ENCODE data around the gene ATP6V0C.
"Not testable (repeated sequence)": the region's sequence is repeated elsewhere in the genome, so short reads cannot be mapped to it uniquely, and the experiment has no call there.

ATP6V0C gene

DNA sequence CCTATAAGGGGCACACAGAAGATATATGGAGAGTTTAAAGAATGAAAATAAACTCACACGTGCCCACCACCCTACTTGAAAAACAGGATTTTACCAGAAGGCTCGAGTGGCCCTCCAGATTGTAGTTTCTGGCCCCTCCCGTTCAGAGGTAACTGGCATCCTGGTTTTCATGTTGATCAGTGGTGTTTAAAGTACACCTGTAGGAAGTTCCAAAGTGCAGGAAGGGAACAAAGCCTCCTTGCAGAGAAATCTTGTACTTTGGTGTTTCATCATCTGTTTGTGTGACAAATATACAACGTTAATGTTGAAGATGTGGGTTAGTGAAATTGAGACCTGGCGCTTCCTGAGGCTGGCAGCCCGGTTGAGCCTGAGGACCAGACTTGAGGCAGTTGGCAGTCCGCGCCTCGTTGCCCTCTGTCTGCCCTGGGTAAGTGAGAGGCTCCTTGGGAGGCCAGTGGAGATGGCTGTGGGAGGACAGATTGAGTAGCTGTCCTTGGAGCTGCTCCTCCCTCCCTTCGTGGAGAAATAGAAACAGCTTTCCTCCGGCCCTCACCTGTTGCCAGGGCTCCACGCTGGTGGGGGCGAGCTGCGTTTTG is 36.6 kb downstream of the ATP6V0C start:
- not testable (repeated sequence) for DNase-seq (ENCODE audit: low spot score)

DNA sequence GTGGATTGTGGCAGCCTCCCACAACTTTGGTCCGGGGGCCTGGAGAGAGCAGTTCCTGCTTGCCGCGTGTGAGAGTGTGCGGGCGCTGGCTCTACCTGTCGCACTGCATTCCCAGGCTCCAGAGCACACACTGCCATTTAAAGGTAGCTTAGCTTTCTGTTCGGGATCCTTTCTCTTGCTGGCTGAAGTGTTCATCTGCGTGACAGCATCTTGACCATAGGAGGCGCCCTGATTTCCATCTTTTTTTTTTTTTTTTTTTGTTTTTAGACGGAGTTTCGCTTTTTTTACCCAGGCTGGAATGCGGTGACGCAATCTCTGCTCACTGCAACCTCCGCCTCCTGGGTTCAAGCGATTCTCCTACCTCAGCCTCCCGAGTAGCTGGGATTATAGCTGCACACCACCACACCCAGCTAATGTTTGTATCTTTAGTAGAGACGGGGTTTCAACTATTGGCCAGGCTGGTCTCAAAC is 37.7 kb downstream of the ATP6V0C start:
- not testable (repeated sequence) for DNase-seq (ENCODE audit: low spot score)

GRCh38 chr16:2554709-2555425 is 41.1 kb downstream of the ATP6V0C start:
- DNase-seq (ENCODE audit: low spot score), result not testable (repeated sequence)

DNA sequence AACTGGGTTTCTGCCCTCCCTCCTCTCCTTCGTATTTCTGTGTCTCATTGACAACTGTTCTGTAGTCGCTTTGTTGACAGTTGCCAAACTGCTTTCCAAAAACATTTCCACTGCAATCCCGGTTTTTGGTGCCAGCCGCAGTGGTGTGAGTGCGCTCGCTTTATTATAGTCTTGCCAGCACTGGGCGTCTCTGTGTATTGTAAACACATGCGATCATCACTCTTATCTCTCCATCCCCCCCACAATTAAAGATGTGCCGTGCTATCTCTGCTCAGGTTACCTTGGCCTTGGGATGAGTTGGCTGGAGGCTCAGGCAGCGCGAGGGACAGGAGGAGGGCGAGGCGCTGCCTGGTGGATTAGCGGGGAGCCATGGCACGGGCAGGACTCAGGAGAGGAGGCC is 43.4 kb downstream of the ATP6V0C start:
- not testable (repeated sequence) for DNase-seq (ENCODE audit: low spot score)

DNA sequence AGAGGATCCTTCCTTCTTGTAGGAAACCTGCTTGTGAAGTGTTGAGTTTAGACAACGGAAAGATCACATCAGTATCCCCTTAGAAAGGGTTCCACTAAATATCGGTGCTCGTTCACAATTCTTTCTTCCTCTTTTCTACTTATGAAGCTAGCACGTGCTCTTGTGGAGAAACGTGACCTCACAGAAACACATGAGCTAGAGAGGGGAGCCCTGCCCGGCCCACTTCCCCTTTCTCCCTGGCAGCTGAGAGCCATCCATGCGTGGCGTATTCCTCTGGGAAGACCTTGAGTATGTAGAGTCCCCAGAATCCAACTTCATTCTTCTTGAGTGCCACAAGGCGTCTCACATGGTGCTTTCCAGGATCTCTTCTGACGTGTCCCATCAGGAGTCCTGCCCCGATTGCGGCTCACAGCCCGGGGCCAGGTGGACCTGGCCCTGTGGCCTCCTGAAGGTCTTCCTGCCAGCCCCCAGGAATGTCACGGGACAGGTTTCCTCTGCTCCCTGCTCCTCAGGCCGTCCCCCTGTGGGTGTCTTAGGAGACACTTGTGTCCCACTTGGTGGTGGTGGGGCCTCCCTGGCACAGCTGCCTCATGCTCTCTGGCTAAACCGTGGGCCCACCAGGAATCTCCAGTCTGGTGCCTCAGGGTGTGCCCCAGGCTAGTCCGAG is 46.5 kb downstream of the ATP6V0C start:
- not testable (repeated sequence) for DNase-seq (ENCODE audit: low spot score)

DNA sequence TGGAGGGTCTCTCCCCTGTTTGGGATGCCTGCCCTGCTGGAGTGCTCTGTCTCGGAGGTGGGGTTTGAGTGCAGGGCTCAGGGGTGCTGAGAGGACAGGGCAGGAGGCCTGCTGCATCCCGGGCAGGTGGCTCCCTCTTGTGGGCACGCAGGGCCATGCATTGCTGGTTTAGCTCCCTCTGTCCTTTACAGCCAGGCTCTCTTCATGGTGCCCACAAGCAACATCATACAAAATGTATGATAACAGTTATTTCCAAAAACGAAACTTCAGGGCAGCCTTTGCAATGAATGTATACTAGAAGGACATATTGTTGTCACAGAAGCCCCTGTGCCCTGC is 47.0 kb downstream of the ATP6V0C start:
- DNase-seq (ENCODE audit: low spot score), result not testable (repeated sequence)

DNA sequence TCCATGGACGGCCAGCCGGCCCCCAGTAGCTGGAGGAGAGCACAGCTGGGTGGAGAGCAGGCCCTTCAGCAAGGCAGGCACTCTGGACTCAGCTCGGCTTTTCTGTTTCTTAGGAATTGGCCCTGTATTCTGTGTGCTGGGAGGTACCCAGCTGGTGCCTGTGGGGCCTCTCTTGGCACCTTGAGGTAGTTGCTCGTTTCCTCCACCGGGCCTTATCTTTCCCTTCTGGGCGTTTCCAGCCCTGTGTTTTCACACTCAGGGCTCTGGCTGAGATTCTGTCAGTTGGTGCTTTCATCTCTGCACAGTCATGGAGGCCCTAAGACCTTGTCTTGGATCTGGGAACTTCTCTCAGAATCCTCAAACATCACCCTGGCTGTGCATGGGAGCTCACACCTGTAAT is 53.8 kb downstream of the ATP6V0C start:
- DNase-seq (ENCODE audit: low spot score), result not testable (repeated sequence)

GRCh38 chr16:2568573-2568972 is 54.8 kb downstream of the ATP6V0C start:
- DNase-seq (ENCODE audit: low spot score), result not testable (repeated sequence)
